Liver (tissue), 3 donors: ENCODE results near the gene DST.

ENCODE experiments used
- GABPA ChIP-seq, 2 donors: IDR thresholded peaks in 1 of 2; conservative IDR thresholded peaks in 1 of 2; 2 replicates each; pipeline ENCODE4 v1.6.1; 2016; ENCODE audit warnings: antibody characterized with exemption in 2 of 2, mild to moderate bottlenecking in 1 of 2, moderate library complexity in 1 of 2
- HNF4G ChIP-seq: IDR thresholded peaks from 2 replicates; pipeline ENCODE4 v1.6.1; 2016; ENCODE audit warnings: antibody characterized with exemption
- RAD21 ChIP-seq, 2 donors: IDR thresholded peaks; 2 replicates each; pipeline ENCODE4 v1.6.1; 2016; ENCODE audit warnings: antibody characterized with exemption in 2 of 2, mild to moderate bottlenecking in 2 of 2
- RXRA ChIP-seq, 2 donors: IDR thresholded peaks; 2 replicates each; pipeline ENCODE4 v1.6.1; 2017 to 2018; ENCODE audit warnings: antibody characterized with exemption in 2 of 2, mild to moderate bottlenecking in 1 of 2
- SP1 ChIP-seq: IDR thresholded peaks from 2 replicates; pipeline ENCODE4 v1.6.1; 2018; ENCODE audit warnings: antibody characterized with exemption, mild to moderate bottlenecking
- TAF1 ChIP-seq: conservative IDR thresholded peaks from 2 replicates; pipeline ENCODE4 v1.6.1; 2016; ENCODE audit warnings: antibody characterized with exemption, mild to moderate bottlenecking
- YY1 ChIP-seq: IDR thresholded peaks from 2 replicates; pipeline ENCODE4 v1.6.1; 2016; ENCODE audit warnings: antibody characterized with exemption, mild to moderate bottlenecking
- TF ChIP-seq, protein P1 (sequence below): IDR thresholded peaks from 2 replicates; pipeline ENCODE4 v1.6.1; 2016; ENCODE audit warnings: antibody characterized with exemption, mild to moderate bottlenecking
- TF ChIP-seq, protein P2 (sequence below): fragments of 150-350 bp; IDR thresholded peaks from 2 replicates; pipeline ENCODE4 v1.5.1; 2017; ENCODE audit warnings: improper control_type of control experiment, low read depth, low read length; ENCODE audit not compliant: missing input control
- TF ChIP-seq, protein P3 (sequence below): IDR thresholded peaks from 2 replicates; pipeline ENCODE4 v1.6.1; 2016; ENCODE audit warnings: antibody characterized with exemption
- donor health status: healthy.
- donor health status: healthy.

DNA sequence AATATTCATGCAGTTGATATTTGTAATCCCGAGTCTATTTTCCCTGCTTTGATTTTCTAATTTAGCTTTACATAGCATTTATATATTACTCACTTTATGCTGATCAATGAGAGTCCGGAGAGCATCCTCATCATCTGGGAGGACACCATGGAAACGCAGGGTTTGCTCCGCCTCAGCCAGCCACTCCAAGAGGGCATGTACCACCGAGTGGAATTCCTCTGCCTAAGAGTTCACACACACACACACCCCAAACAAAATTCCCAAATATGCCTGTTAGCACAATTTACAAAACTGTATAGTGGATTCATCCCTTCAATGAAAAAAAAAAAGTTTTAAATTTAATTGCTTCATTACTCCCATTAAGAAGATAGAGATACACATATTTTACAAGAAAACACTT lies 160.7 kb downstream of the DST start:
- TF ChIP-seq RXRA (IDR thresholded peaks at IDR 0.05) (no peak), YY1 (no peak), TAF1 (no peak), RAD21 (IDR thresholded peaks at IDR 0.05) (no peak), GABPA (IDR thresholded peaks at IDR 0.05 in 1 of 2, conservative IDR thresholded peaks at IDR 0.05 in 1 of 2) (no peak), SP1 (no peak), HNF4G (no peak)
- TF ChIP-seq, protein P1, sequence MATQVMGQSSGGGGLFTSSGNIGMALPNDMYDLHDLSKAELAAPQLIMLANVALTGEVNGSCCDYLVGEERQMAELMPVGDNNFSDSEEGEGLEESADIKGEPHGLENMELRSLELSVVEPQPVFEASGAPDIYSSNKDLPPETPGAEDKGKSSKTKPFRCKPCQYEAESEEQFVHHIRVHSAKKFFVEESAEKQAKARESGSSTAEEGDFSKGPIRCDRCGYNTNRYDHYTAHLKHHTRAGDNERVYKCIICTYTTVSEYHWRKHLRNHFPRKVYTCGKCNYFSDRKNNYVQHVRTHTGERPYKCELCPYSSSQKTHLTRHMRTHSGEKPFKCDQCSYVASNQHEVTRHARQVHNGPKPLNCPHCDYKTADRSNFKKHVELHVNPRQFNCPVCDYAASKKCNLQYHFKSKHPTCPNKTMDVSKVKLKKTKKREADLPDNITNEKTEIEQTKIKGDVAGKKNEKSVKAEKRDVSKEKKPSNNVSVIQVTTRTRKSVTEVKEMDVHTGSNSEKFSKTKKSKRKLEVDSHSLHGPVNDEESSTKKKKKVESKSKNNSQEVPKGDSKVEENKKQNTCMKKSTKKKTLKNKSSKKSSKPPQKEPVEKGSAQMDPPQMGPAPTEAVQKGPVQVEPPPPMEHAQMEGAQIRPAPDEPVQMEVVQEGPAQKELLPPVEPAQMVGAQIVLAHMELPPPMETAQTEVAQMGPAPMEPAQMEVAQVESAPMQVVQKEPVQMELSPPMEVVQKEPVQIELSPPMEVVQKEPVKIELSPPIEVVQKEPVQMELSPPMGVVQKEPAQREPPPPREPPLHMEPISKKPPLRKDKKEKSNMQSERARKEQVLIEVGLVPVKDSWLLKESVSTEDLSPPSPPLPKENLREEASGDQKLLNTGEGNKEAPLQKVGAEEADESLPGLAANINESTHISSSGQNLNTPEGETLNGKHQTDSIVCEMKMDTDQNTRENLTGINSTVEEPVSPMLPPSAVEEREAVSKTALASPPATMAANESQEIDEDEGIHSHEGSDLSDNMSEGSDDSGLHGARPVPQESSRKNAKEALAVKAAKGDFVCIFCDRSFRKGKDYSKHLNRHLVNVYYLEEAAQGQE: no peak
- TF ChIP-seq, protein P2, sequence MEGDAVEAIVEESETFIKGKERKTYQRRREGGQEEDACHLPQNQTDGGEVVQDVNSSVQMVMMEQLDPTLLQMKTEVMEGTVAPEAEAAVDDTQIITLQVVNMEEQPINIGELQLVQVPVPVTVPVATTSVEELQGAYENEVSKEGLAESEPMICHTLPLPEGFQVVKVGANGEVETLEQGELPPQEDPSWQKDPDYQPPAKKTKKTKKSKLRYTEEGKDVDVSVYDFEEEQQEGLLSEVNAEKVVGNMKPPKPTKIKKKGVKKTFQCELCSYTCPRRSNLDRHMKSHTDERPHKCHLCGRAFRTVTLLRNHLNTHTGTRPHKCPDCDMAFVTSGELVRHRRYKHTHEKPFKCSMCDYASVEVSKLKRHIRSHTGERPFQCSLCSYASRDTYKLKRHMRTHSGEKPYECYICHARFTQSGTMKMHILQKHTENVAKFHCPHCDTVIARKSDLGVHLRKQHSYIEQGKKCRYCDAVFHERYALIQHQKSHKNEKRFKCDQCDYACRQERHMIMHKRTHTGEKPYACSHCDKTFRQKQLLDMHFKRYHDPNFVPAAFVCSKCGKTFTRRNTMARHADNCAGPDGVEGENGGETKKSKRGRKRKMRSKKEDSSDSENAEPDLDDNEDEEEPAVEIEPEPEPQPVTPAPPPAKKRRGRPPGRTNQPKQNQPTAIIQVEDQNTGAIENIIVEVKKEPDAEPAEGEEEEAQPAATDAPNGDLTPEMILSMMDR: no peak
- TF ChIP-seq, protein P3, sequence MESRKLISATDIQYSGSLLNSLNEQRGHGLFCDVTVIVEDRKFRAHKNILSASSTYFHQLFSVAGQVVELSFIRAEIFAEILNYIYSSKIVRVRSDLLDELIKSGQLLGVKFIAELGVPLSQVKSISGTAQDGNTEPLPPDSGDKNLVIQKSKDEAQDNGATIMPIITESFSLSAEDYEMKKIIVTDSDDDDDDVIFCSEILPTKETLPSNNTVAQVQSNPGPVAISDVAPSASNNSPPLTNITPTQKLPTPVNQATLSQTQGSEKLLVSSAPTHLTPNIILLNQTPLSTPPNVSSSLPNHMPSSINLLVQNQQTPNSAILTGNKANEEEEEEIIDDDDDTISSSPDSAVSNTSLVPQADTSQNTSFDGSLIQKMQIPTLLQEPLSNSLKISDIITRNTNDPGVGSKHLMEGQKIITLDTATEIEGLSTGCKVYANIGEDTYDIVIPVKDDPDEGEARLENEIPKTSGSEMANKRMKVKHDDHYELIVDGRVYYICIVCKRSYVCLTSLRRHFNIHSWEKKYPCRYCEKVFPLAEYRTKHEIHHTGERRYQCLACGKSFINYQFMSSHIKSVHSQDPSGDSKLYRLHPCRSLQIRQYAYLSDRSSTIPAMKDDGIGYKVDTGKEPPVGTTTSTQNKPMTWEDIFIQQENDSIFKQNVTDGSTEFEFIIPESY: no peak
